ENCODE measurements around the gene UBN1. TPM values are rescaled to one million over a fixed set of nuclear protein-coding genes. Genes with fewer than 3 reads are reported as not detected.
"Not testable (repeated sequence)": the region's sequence is repeated elsewhere in the genome, so short reads cannot be mapped to it uniquely, and the experiment has no call there.

The UBN1 gene
- total RNA-seq, 6 experiments from 2014 or later, result 21.3 to 24.8 (median 22.0) TPM

GRCh38 chr16:4894276-4895150, 47.2 kb downstream of the UBN1 start:
- no peak for TF ChIP-seq CTCF (IDR thresholded peaks at IDR 0.05)
- Mint-ChIP-seq H3K36me3 (ENCODE audit: low read depth) (peaks cover 5% of the 10 kb centered on the region; the same call in 1 of the 2 replicates), H3K9me3 (peaks cover 9% of the 10 kb centered on the region), H3K4me3 (no peak overlapping the region), H3K4me1 (ENCODE audit: low read depth) (peaks cover 7% of the 10 kb centered on the region; the same call in 1 of the 2 replicates), H3K27me3 (ENCODE audit: insufficient read depth) (peaks cover 3% of the 10 kb centered on the region; the same call in 1 of the 2 replicates), H3K27ac (no peak overlapping the region)
- DNase-seq, result no peak

- no peak for TF ChIP-seq CTCF (IDR thresholded peaks at IDR 0.05)
- Mint-ChIP-seq H3K36me3 (ENCODE audit: low read depth) (peaks cover 5% of the 10 kb centered on the region; the same call in 1 of the 2 replicates), H3K9me3 (peaks cover 9% of the 10 kb centered on the region)
Observed at GRCh38 chr16:4895366-4895765, 48.1 kb downstream of the UBN1 start.

GRCh38 chr16:4896761-4897160, 49.5 kb downstream of the UBN1 start:
- not testable (repeated sequence) for H3K4me3 Mint-ChIP-seq; H3K27me3 Mint-ChIP-seq (ENCODE audit: insufficient read depth); H3K36me3 Mint-ChIP-seq (ENCODE audit: low read depth)

More at GRCh38 chr16:4895366-4895765, 48.1 kb downstream of the UBN1 start:
- DNase-seq, result no peak
- H3K4me3 Mint-ChIP-seq, result no peak overlapping the region
- H3K4me1 Mint-ChIP-seq (ENCODE audit: low read depth), result peaks cover 7% of the 10 kb centered on the region; the same call in 1 of the 2 replicates
- peaks cover 3% of the 10 kb centered on the region; the same call in 1 of the 2 replicates for H3K27me3 Mint-ChIP-seq (ENCODE audit: insufficient read depth)
- H3K27ac Mint-ChIP-seq, result no peak overlapping the region

GRCh38 chr16:4897328-4897727, 50.0 kb downstream of the UBN1 start:
- TF ChIP-seq CTCF (IDR thresholded peaks at IDR 0.05), result no peak
- Mint-ChIP-seq H3K36me3 (ENCODE audit: low read depth) (peaks cover 5% of the 10 kb centered on the region; the same call in 1 of the 2 replicates), H3K4me1 (ENCODE audit: low read depth) (peaks cover 4% of the 10 kb centered on the region; the same call in 1 of the 2 replicates), H3K27me3 (ENCODE audit: insufficient read depth) (peaks cover 4% of the 10 kb centered on the region), H3K4me3 (no peak overlapping the region), H3K27ac (no peak overlapping the region), H3K9me3 (peaks cover 9% of the 10 kb centered on the region)
- DNase-seq, result no peak

More at GRCh38 chr16:4896761-4897160, 49.5 kb downstream of the UBN1 start:
- not testable (repeated sequence) for H3K9me3 Mint-ChIP-seq; H3K4me1 Mint-ChIP-seq (ENCODE audit: low read depth); H3K27ac Mint-ChIP-seq; DNase-seq

GRCh38 chr16:4898811-4899473, 51.7 kb downstream of the UBN1 start:
- Mint-ChIP-seq H3K9me3 (peaks cover 9% of the 10 kb centered on the region), H3K27ac (no peak overlapping the region), H3K4me3 (no peak overlapping the region), H3K36me3 (ENCODE audit: low read depth) (peaks cover 5% of the 10 kb centered on the region; the same call in 1 of the 2 replicates), H3K27me3 (ENCODE audit: insufficient read depth) (peaks cover 9% of the 10 kb centered on the region), H3K4me1 (ENCODE audit: low read depth) (no peaks in the 10 kb centered on the region)
- TF ChIP-seq CTCF (IDR thresholded peaks at IDR 0.05), result no peak
- DNase-seq, result no peak

All from HFFc6 (cell line).